HG02798 (cell line): ENCODE data around the gene DDIT3.
"Not testable (repeated sequence)": the region's sequence is repeated elsewhere in the genome, so short reads cannot be mapped to it uniquely, and the experiment has no call there.

Experiments
- ATAC-seq: cut with Tn5 transposase; IDR thresholded peaks from one replicate; pipeline ENCODE4 v1.9.1; 2021; ENCODE audit warnings: mild to moderate bottlenecking; ENCODE audit not compliant: unreplicated experiment, poor library complexity

DDIT3 gene

GRCh38 chr12:57514720-57515407, 5.5 kb downstream of the DDIT3 start:
- no peak for ATAC-seq

GRCh38 chr12:57514246-57514645, 6.1 kb downstream of the DDIT3 start:
- not testable (repeated sequence) for ATAC-seq

GRCh38 chr12:57513677-57514076, 6.6 kb downstream of the DDIT3 start:
- ATAC-seq = not testable (repeated sequence)

DNA sequence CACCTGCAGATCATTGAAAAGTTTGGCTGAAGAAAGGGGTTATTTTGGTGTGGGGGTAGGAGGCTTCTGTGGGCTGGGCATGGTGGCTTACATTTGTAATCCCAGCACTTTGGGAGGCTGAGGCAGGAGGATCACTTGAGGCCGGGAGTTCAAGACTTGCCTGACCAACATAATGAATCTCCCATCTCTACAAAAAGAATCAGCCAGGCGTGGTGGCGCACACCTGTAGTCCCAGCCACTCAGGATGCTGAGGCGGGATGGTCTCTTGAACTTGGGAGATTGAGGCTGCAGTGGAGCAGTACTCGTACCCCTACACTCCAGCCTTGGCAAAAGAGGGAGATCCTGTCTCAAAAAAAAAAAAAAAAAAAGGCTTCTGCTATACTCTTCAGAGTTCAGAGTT, 7.0 kb downstream of the DDIT3 start:
- no peak for ATAC-seq

- no peak for ATAC-seq
These were observed 7.6 kb downstream of the DDIT3 start for GRCh38 chr12:57512665-57513064.

DNA sequence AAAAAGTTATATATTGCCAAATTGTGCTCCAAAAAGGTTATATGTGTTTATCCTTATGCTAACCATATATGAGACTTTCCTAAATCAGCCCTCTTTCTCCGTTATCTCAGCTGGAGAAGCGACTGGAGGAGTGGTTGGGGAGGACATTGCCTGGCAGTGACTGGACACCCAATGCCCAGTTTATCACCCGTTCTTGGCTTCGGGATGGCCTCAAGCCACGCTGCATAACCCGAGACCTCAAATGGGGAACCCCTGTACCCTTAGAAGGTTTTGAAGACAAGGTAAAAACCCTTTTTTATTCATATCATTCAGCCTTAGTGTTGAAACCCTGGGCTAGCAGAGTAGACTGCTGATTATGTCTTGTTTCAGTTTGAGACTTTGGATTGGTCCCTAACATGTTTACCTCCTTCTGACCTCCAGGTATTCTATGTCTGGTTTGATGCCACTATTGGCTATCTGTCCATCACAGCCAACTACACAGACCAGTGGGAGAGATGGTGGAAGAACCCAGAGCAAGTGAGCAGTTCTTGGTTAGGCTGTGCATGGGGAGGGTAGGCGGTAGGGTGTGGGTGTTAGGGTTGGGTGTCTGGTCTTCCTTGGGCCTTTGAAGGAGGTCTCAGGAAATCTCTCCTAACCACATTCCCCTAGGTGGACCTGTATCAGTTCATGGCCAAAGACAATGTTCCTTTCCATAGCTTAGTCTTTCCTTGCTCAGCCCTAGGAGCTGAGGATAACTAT, 8.6 kb downstream of the DDIT3 start:
- no peak for ATAC-seq

DNA sequence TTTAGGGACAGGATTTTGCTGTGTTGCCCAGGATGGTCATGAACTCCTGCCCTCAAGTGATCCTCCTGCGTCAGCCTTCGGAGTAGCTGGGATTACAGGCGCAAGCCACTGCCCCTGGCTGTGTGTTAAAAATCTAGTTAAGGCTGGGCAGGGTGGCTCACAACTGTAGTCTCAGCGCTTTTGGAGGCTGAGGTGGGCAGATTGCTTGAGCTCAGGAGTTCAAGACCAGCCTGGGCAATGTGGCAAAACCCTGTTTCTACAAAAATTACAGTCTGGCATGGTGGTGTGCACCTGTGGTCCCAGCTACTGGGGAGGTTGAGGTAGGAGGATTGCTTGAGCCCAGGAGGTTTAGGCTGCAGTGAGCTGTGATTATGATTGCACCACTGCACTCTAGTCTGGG, 9.2 kb downstream of the DDIT3 start:
- ATAC-seq = no peak

DNA sequence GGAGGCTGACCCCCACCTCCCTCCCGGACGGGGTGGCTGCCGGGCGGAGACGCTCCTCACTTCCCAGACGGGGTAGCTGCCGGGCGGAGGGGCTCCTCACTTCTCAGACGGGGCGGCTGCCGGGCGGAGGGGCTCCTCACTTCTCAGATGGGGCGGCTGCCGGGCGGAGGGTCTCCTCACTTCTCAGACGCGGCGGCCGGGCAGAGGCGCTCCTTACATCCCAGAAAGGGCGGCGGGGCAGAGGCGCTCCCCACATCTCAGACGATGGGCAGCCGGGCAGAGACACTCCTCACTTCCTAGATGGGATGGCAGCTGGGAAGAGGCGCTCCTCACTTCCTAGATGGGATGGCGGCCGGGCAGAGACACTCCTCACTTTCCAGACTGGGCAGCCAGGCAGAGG, 12.5 kb downstream of the DDIT3 start:
- ATAC-seq = not testable (repeated sequence)

DNA sequence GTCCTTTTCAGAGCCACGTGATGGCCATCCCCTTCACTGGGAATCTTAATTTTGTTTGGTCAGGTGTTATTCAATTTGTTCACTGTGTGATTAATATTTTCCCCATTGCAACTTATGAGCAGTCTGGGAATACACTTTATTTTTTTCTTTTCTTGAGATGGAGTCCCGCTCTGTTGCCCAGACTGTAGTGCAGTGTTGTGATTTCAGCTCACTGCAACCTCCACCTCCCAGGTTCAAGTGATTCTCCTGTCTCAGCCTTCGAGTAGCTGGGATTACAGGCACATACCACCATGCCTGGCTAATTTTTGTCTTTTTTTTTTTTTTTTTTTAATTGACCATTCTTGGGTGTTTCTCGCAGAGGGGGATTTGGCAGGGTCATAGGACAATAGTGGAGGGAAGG, 13.8 kb downstream of the DDIT3 start:
- ATAC-seq = not testable (repeated sequence)

GRCh38 chr12:57502311-57502969, 17.9 kb downstream of the DDIT3 start:
- ATAC-seq = not testable (repeated sequence)

DNA sequence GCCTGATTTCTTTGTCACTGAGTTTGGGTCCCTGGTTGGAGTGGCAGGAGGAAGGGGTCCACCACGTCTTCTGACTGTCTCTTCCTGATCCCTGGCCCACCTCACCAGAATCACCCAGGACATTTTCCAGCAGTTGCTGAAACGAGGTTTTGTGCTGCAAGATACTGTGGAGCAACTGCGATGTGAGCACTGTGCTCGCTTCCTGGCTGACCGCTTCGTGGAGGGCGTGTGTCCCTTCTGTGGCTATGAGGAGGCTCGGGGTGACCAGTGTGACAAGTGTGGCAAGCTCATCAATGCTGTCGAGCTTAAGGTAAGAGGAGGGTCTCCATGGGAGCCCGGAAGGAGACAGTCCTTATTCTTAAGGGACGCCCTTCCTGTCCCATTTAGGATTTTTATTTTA, 20.1 kb downstream of the DDIT3 start:
- ATAC-seq = no peak

DNA sequence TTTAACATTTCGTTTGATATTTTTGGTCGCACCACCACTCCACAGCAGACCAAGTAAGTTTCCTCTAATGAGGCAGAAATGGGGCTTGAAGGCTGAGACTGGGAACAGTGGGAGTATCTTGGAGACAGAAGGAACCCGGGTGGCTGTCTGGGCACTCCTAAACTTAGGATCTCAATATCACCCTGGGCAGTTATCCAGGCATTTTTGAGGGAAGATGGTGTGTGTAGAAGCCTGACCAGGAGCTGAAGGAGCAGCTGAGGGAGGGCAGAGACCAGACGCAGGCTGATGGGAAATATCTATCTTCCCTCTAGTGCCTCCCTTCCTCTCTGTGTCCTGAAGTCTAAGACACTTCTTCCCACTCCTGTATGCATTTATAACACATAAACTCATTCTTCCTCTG, 21.7 kb downstream of the DDIT3 start:
- no peak for ATAC-seq

- no peak for ATAC-seq
These were observed 22.2 kb downstream of the DDIT3 start for GRCh38 chr12:57498132-57498502.

DNA sequence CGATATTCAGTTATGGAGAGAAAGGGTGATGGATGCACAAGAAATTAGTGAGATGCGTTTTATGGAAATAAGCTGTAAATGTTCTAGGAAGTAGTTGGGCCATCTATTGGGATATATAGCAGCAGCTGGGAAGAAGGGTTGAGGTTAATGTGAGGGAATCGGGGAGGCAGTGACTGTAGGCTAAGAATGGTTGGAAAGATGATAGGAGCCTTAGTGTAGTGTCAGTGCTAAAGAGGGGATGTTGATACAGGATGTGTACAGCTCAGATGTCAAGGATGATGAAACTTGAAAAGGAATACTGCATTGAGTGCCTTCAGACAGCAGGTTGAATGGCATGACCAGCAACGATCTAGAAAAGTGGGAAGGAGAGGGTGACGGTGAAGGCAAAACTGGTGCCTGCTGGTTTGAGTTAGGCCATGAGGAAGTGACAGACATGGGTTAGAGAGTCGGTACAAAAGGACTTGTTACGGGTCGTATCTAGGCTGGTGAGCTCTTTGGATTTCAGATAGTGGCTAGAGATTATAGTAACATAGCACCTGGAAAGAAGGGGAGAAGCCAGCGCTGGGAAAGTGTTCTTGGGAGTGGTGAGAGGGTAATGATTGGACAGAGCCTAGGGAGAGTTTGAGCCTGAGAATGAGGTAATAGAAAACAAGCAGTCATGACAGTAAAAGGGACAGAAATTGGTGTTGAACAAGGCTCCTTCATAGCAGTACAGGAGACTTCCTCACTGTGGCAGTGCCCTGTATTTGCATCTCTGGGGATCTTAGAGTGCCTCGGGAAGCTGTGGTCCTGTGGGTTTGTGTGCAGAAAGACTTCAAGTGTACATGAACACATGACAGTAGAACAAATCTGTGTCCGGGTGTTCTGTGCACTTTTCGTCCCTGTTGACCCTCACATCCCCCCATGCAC, 22.8 kb downstream of the DDIT3 start:
- ATAC-seq = no peak

DNA sequence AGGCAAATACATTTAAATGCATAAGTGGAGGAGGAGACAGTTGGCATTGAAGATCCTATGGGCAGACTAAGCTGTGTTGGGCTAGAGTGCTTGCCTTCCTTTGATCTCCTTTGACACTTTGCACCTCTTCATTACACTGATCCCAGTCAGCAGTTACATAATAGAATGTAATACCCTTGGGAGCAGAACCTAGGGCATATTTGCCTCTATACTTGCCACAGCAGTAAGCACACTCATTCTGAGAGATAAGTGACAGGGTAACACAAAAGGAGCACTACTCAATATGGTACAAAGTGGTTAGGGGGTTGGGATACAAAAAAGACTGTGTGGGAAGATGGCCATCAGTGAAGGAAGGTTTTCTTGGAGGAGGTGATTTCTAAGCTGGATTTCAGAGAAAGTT, 23.5 kb downstream of the DDIT3 start:
- no peak for ATAC-seq

- not testable (repeated sequence) for ATAC-seq
These were observed 25.1 kb downstream of the DDIT3 start for GRCh38 chr12:57495051-57495701.

DNA sequence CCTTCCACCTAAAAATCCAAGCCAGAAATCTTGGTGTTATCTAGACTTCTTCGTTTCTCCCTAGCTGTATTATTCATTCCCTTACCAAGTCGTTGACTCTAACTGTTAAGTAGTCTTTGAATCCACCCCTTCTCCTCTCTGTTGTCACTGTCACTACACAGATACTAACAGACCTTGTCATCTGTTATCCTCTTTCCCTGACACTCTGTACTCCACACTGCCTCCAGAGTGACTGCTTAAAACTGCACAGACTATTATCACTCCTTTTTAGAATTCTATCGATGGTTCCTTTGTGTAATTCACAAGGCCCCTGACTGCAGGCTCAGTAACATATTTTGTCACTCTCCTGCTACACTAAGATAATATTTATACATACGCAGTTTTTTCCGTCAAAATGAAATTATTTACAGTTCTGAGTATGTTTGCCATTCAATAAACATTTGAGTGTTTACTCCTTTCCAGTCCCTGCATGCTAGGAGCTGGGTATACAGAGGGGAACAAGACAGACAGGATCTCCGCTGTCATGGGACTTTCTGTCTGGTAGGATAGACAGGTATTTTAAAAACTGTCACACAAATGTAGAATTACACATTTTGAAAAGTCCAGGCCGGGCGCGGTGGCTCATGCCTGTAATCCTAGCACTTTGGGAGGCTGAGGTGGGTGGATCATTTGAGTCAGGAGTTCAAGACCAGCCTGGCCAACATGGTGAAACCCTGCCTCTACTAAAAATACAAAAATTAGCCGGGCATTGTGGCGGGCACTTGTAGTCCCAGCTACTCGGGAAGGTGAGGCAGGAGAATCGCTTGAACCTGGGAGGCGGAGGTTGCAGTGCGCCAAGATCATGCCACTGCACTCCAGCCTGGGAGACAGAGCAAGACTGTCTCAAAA, 28.7 kb downstream of the DDIT3 start:
- no peak for ATAC-seq

- ATAC-seq = no peak
These were observed 30.2 kb downstream of the DDIT3 start for GRCh38 chr12:57490126-57490525.

GRCh38 chr12:57489157-57489641, 31.1 kb downstream of the DDIT3 start:
- no peak for ATAC-seq
